GM12878 (cell line): Measurements from ENCODE around the gene MTIF2.

Experiments used
- CEBPZ ChIP-seq: fragments of 150-350 bp; IDR thresholded peaks from 2 replicates; pipeline ENCODE4 v1.6.1; 2016; ENCODE audit warnings: low read depth, low read length
- CTCF ChIP-seq, 3 experiments: IDR thresholded peaks in 2 of 3; conservative IDR thresholded peaks in 1 of 3; 2 replicates each; pipeline ENCODE4 v1.5.1; 2011; ENCODE audit warnings: low read depth in 3 of 3, low read length in 3 of 3, mild to moderate bottlenecking in 3 of 3, control low read depth in 2 of 3, moderate library complexity in 2 of 3, inconsistent platforms in 1 of 3, mixed read lengths in 1 of 3; ENCODE audit not compliant: control insufficient read depth in 2 of 3, insufficient read depth in 1 of 3; ENCODE audit errors: extremely low read depth in 1 of 3

- no peak for TF ChIP-seq CEBPZ
- TF ChIP-seq CTCF (IDR thresholded peaks at IDR 0.05 in 2 of 3, conservative IDR thresholded peaks at IDR 0.05 in 1 of 3; ENCODE audit: control insufficient read depth in 2 of 3, extremely low read depth in 1 of 3, insufficient read depth in 1 of 3, low read depth in 3 of 3, low read length in 3 of 3) = no peak
Measured at GRCh38 chr2:55233658-55233940, 35.4 kb downstream of the MTIF2 start.
